Measurements from ENCODE around the gene NR2F2.
"Not testable (repeated sequence)": the region's sequence is repeated elsewhere in the genome, so short reads cannot be mapped to it uniquely, and the experiment has no call there.

Gene NR2F2

DNA sequence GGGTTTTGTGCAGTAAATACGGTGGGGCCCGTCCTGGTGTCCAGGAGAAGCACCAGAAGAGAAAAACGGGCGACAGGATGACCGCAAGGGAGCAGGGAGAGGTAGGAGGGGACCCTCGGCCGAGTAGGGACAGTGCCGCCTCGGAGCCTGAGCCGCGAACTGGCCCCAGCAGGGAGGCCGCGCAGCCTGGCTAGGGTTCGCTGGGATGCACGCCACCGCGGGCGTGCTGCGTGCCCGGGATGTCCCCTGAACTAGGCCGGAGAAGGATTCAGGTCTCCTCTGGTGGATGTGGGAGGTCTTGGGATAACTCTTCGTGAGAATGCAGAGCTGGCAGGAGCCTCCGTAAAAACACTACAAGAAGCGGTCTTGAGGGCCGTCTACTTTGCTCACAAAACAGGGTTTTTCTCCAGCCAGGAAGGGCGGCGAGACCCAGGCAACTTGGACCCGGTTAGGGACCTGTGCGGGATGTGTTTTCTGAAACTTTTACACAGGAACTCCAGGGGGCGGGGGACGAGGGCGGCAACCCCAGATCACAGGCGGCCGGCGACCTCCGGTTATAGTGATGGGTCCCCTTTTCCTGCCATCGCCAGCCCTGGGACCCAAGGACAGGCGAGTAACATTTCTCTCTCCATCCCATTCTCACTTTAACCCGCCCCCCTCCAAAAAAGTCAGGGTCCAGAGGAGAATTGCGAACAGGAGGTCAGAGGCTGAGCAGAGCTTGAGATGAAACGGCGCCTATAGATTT lies 35.5 kb downstream of the NR2F2 start:
- DNase-seq (ENCODE audit: extremely low read depth in 1 of 2, low read depth in 1 of 2): no peak

DNA sequence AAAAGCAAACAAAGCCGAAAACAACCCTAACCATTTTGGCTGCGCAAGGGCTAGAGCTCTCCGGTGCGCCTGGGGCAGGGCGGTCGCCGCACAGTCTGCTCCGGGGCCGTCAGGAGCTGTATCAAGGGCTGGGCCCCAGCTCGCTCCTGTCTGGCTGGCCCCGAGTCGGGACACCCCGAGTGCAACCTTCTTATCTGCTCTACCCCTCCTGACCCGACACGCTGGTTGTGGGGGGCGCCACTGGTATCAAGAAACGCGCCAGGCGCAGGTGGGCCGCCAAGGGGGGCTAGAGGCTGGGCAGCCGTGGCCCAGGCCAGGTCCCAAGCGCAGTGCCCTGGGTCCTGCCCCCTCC lies 36.0 kb downstream of the NR2F2 start:
- no peak for DNase-seq (ENCODE audit: extremely low read depth in 1 of 2, low read depth in 1 of 2)

DNA sequence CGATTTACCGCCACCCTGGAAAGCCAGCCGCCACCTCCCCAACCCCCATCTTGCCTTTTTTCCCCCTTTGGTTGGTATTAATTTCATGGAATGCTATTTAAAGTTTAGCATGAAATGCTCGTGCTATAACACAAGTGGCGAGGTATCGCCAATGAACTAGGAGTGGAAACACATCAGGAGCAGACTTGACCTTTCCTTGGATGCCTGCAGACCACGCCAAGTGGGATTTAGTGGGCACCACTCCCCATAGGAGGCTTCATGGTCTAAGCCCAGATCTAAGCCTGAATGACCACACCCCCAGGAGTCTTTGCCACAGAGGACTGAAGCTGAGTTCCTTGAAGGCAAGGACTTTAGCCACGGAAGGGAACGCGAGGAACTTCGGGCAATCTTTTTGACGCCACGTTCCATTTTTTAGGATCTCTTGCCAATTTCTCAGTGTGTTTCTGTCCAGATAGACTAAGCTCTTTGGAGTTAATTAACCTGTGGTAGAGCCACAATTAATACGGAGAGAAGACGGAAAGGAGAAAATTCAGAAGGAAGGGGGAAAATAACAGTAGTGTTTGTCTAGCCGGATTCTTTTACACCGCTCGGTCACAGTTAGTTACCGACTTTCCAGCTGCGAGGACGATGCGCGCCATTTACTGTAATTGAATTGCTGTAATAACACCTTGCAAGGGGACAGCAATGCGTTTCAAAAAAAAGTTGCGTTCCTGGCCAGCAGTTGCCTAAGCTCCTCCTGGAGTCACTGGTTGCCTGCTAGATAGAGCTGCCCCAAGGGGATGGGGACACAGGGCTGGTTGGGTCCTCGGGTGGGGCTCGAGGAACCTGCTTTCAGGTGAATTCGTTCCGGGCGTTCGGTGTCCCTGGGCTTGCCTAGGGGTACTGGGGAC lies 37.1 kb downstream of the NR2F2 start:
- DNase-seq (ENCODE audit: extremely low read depth in 1 of 2, low read depth in 1 of 2): no peak

DNA sequence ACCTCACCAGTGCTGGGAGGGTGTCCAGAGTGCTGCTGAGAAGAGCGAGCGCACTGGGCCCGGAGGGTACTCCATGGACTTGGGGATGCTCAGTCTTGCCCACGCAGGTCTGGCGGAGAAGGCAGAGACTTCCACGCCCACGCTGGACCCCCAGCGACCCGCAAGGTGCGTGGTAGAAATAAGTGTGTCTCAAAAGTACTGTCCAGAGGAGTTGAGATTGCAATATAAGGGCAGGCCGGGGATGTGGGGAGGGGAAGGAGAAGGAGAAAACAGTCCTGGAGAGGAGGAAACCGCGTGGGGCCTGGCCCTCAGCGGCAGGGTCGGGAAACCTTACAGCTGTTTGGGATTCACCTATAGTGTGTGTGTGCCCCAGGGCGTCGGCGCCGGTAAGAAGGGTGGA lies 38.9 kb downstream of the NR2F2 start:
- no peak for DNase-seq (ENCODE audit: extremely low read depth in 1 of 2, low read depth in 1 of 2)

DNA sequence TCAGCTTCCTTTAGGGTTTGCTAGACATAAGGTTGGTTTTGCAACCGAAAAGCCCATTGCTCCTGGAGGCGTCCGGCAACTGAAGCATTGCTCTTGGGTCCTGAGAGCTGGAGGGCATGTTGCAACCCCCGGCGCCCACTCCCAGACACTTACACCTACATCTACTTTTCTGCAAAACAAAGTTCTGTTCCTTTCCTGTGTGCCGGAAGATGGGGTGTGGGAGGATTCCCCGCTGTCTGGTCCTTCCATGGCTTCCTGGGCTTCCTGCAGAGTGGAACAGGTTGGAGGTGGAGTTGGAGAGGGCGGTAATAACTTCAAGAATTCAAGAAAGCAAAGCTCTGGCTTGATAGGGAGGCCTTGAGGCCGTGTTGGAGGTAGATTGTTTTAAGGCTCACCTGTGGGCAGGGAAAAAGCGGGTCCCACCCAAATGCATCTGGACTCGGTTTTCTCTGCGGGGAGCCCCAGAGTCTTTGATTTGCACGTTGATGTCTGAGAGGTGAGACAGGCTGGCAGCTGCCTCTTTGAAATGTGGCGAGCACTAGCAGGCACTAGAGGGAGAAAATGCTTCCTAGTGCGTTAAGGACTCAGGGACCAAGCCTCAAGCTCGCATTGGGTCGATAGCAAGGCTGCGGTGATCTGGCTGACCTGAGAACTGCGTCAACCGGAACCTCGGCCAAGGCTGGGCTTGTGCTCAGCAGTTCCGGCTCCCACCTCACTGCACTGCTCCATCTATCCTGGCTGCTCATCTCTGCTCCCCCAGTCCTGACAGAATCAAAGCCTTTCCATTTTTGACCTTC lies 39.5 kb downstream of the NR2F2 start:
- no peak for DNase-seq (ENCODE audit: extremely low read depth in 1 of 2, low read depth in 1 of 2)

DNA sequence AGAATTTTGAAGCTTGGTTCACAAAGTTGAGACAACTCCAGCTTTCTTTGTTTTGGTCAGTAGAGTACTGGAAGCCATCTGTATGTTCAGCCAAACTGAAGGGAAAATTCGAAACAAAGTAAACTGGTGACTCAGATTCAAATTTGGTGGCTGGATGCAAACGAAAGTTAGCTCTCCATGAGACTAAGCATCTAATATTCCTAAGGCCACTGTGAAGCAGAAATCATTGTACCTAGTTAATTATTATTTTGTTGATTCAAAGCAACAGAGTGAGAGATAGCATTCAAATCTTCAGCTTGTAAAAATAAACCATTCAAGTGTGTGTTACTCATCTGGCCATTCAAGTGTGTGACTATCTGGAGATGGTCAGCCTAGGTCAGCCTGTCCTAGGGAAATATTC lies 42.1 kb downstream of the NR2F2 start:
- no peak for DNase-seq (ENCODE audit: extremely low read depth in 1 of 2, low read depth in 1 of 2)

DNA sequence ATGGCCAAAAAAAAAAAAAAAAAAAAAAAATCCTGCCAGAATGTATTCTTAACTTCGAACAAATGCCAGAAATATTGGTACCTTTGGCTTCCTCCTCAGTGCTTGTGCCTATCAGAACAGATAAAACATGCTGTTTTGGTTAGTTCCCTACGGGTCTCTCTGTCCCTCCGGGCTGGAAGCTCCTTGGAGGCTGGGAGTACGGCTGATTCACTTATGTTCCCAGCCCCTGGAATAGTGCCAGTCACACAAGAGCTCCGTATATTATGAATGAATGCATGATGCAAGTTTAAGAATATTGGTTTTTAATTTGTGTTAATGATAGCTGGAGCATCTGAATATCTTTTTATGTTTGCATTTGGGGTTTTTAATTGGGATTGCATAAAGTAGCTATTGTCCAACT lies 44.0 kb downstream of the NR2F2 start:
- DNase-seq (ENCODE audit: extremely low read depth in 1 of 2, low read depth in 1 of 2): no peak

DNA sequence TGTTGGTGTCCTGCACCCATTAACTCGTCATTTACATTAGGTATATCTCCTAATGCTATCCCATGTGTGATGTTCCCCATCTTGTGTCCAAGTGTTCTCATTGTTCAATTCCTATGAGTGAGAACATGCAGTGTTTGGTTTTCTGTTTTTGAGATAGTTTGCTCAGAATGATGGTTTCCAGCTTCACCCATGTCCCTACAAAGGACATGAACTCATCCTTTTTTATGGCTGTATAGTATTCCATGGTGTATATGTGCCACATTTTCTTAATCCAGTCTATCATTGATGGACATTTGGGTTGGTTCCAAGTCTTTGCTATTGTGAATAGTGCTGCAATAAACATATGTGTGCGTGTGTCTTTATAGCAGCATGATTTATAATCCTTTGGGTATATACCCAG lies 49.1 kb downstream of the NR2F2 start:
- not testable (repeated sequence) for DNase-seq (ENCODE audit: extremely low read depth in 1 of 2, low read depth in 1 of 2)

DNA sequence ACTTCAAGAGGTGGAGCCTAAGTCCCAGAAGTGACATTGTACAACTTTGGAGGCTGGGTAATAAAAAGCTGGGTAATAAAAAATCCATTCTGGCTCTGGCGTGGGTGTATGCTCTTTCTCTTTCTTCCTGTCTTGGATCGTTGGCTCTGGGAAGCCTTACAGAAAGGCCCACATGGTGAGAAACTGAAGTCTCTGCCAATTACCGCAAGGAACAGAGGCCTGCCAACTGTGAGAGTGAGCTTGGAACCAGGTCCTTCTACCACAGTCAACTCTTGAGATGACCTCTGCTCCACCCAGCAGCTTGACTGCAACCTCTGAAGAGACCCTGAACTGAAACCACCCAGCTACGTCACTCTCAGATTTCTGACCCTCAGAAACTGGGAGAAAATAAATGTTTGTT lies 51.0 kb downstream of the NR2F2 start:
- DNase-seq (ENCODE audit: extremely low read depth in 1 of 2, low read depth in 1 of 2): no peak

DNA sequence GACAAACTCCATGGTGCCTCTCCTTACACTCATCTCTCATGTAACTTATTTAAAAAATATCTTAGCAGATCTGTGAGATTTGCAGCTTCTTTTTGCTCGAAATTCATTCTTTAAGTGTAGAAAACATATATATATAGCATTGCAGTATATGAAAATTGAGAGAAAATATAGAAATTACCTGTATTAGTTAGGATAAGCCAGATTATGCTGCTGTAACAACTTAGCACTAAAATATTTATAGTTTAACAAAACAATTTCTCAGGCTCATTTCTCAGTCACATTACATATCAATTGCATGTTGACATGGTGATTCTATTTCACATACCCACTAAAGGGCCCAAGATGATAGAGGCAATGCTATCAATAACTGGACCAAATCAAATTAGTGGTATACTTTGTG lies 54.7 kb downstream of the NR2F2 start:
- DNase-seq (ENCODE audit: extremely low read depth in 1 of 2, low read depth in 1 of 2): no peak

DNA sequence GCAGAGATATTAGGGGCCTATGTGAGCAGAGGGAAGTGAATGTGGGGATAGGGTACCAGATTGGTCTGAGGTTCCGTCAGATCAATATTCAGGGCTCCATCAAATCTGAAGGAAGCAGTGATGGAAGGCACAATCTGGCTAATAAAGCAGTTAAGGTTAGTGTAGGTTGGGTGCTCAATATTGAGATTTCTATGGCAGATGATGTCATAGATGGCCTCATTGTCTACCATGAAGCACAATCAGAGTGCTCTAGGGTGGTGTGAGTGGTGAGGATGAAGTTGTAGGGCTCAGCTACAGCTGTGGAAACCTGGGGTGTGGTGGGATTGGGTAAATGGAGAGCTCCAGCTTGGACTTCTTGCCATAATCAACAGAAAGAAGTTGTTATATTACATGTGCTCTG lies 58.2 kb downstream of the NR2F2 start:
- DNase-seq (ENCODE audit: extremely low read depth in 1 of 2, low read depth in 1 of 2): no peak
